Endothelial cell of hepatic sinusoid (primary cell): ENCODE data around the gene UBAP2L.

Source experiments
- in situ Hi-C: cut with HindIII; loops from 2 replicates; pipeline ENCODE4 v1.10.0; 2017; ENCODE audit warnings: low sequenced_read_pairs

The UBAP2L gene, protein sequence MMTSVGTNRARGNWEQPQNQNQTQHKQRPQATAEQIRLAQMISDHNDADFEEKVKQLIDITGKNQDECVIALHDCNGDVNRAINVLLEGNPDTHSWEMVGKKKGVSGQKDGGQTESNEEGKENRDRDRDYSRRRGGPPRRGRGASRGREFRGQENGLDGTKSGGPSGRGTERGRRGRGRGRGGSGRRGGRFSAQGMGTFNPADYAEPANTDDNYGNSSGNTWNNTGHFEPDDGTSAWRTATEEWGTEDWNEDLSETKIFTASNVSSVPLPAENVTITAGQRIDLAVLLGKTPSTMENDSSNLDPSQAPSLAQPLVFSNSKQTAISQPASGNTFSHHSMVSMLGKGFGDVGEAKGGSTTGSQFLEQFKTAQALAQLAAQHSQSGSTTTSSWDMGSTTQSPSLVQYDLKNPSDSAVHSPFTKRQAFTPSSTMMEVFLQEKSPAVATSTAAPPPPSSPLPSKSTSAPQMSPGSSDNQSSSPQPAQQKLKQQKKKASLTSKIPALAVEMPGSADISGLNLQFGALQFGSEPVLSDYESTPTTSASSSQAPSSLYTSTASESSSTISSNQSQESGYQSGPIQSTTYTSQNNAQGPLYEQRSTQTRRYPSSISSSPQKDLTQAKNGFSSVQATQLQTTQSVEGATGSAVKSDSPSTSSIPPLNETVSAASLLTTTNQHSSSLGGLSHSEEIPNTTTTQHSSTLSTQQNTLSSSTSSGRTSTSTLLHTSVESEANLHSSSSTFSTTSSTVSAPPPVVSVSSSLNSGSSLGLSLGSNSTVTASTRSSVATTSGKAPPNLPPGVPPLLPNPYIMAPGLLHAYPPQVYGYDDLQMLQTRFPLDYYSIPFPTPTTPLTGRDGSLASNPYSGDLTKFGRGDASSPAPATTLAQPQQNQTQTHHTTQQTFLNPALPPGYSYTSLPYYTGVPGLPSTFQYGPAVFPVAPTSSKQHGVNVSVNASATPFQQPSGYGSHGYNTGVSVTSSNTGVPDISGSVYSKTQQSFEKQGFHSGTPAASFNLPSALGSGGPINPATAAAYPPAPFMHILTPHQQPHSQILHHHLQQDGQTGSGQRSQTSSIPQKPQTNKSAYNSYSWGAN

DNA sequence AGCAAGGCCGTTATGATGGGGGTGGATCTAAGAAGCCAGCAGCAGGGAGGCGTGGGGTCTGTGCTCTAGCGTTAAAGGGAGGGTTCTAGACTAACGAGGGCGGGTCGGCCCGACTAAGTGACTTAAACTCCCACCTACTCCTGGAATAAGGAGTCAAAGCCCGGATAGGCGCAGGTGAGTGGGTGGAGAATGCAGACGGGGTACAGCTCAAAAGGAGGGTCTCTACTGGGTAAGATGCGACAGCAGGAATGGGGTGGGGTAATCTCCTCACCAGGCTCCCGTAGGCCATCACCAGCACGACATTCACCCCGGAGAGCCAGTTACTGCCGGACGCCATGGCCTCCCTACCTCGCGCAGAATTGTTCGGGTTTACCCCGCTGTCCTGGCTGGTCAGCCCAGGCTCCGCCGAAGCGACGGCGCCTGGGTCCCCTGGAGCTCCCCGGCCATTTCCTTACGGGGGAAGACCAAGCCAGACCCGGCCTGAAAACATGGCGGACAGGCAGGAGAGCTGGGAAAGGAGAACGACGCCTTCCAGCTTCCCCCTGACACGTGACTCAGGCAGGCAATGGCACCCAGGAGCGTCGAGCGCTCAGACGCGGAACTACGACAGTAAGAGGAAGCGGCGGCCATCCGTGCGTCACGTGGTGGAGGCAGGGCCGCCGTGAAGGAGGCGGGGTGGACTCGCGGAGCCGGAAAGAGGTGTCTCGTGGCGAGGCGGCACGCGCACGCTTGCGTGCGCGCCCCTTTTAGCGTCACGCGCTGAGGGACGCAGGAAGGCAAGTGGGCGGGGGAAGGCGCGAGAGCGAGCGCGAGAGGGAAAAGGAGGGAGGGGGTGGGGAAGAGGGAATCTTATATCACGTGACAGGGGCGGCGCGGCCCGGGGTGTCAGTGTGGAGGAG, at the start of gene UBAP2L:
Gene UBAP2L, plus strand, starts transcription at position 885 of the 899 bp plus-strand sequence. CDS start 4,169 bp downstream, outside the sequence.
- in situ Hi-C loops: no loop called here

DNA sequence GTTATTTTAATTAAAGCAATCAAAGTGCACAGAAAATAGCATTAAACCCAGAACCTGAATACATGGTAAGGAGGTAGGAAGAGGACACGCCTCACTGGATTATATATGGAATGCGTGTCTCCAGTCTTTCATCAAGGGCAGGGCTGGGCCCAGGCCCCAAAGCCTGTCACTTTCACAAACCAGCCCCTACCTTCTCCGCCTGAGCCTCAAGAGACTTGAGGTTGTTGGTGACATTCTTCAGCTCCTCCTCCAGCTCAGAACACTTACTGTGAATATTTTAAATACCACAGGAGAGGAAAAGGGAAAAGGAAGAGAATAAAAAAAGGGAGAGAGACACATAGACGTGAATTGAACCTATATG, 49.6 kb upstream of the UBAP2L start:
- in situ Hi-C loops: no loop called here

DNA sequence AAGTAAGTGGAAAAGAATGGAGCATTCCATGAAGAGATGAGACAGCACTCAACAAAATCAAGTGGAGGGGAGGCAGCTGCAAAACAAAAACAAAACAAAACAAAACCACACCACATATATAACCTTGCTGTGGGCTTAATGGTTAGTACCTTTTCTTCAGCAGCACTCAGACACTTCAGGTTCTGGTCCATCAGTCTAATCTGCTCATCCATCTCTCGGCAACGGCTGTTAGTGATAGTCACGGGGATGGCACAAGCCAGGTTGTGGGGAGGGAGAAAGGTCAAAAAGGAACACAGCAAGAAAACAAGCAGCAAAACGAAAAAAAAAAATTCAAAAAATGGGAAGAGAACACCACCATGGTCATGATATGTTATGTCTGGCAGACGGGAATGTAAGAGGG, 48.9 kb upstream of the UBAP2L start:
- in situ Hi-C loops: no loop called here

DNA sequence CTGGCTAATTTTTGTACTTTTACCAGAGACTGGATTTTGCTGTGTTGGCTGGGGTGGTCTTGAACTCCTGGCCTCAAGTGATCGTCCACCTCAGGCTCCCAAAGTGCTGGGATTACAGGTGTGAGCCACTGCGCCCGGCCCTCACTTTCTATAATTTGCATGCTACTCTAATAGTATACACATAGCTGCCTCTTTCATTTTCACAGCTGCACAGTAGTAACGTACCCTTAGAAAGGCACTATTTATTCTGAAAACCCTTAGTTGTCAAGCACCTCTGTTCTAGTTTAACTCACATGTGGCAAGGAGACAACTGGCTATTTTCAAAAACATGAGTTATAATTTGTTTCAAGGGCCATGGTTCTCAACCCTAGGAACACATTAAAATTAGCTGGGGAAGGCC, 46.1 kb upstream of the UBAP2L start:
- in situ Hi-C loops: no loop called here

DNA sequence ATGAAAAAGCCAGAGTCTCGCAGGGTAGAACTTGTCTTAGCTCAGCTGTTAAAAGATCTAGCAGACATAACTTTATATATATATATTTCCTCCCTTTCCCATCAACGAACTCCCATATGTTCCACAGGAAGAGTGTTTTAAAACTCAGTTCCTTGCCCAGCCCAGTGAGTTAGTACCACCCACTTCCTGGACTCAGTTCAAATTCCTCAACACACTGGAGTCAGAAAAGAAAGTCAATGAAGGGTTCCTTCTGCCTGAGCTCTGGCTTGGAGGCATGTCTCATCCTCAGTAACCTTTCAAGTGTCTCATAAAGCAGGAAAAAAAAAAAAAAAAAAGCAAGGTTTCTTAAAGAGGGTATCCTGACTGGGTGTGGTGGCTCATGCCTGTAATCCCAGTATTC, 44.4 kb upstream of the UBAP2L start:
- in situ Hi-C loops: no loop called here

DNA sequence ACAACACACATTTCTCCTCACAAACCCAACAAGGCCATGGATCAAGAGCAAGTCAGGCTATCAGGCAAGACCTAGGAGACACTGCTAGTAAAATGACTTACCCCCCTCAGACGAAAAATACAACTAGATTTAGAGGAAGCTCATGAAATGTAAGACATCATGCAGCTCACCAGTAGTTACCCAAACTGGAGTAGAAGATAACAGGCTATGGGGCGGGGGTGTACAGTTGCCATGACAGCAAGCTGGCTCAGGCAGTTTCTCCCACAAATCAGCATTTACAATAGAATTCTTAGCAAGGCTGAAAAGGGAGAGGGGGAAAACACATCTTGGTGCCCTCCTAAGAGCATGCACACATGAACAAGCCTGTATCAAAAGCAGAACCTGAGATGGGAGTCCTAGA, 42.7 kb upstream of the UBAP2L start:
- in situ Hi-C loops: no loop called here

DNA sequence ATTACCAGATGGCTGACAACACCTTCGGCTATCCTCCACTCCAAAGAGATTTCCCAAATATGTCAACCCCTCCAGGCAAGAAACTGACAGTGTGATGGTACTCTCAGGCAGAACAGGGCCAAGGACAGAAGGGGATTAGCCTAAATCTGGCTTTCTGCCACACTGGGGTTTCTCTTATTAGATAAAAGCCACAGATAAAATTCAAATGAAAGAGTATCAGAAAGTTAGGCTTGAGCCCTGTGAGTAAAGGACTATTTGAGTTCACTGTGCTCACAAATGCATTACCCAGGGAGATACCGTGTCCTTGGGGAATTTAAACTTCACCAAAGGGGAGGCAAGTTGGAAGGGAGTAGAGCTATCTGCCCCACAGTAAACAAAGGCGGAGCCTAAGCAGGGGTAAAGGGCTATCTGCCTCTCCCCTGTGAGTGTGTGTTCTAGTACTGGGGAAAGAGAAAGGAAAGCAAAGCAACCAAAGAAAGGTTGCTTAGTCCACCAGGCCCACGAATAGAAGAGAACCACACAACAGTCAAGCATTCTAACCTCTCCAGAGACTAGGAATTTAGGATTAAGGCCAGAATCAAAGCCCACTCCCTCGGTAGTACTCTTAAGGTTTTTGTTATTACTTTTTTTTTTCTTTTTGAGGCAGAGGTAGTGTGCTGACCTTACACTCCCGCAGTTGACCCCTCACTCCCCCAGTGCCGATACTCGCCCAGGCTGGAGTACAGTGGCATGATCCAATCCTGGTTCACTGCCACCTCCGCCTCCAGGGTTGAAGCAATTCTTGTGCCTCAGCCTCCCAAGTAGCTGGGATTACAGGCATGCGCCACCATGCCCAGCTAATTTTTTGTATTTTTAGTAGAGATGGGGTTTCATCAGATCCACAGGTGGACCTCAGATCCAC, 41.6 kb upstream of the UBAP2L start:
- in situ Hi-C loops: no loop called here

DNA sequence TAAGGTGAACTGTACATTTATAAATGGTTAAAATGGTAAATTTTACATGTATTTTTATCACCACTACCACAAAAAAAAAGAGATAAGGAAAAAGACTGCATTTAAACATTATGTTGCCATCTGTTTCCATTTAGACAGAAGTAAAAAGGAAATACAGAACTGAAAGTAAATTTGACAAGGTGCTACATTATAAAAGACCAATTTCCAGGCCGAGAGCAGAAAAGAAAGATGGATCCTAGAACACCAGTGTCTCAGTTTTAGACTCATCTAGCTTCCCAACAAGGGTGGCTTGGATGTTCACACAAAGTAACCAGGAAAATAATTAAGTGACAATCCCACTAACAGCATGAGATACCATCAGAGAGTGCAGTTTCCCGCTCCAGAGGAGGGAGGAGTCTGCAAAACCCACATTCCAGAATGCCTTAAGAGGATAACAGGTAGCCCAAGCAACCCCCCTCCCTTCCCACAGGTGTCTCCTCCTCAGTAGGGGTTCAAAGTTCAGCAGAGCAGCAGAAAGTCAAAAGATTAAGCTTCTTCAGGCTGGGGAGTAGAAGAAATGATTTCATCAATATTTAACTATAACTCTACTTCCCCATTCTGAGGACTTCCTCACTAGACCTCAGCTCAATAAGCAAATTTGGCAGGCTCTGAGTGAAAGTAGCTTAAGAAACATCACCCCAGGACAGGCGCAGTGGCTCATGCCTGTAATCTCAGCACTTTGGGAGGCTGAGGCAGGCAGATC, 40.6 kb upstream of the UBAP2L start:
- in situ Hi-C loops: no loop called here

DNA sequence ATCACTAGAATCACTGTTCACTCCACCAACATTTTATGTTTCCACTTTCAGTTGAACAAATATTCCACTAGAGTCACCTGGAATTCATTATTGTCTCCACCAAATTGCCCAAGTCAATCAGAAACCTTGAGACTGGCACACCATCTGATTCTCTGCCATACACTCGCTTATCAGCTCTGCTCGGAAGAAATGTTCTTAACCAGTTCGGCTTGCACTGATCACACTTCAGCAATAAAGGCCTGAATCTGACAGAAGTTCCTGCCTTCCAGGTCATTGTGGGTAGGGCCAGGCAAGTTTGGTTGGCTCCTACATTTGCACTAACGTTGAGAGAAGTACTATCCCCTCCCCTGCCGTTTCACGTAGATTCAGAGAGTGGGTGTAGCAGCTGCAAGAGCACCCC, 38.8 kb upstream of the UBAP2L start:
- in situ Hi-C loops: no loop called here

DNA sequence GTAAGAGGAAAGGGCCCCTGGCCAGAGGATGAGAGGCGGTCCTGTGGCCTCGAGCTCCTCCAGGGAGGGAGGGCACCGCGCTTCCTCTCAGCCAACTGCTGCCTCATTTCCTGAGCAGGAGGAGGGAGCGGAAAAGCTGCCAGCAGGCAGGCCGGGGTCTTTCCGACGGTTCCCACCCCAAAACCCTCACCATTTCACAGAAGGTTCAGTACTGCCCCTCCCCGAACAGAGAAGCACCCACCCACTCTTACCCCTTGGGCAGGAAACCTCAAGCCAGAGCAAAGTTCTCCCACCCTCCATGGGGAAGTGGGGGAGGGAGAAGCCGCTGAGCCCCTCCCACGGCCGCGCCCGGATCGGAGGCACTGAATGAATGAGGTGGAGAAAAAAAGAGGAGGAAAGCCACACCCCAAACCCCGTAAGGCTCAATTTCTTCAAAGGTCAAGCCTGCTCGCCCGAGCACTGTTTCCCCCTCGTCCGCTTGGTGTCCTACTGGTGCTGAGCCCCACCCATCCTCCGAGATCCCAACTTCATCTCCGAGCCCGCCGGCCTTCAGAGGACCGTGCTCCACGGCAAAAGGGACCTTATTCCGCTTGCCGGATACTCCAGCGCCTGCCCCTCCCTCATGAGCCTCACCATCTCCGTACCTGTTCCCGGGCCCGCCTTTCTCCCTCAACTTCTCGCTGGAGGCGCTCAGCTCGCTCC, 38.3 kb upstream of the UBAP2L start:
- in situ Hi-C loops: no loop called here

DNA sequence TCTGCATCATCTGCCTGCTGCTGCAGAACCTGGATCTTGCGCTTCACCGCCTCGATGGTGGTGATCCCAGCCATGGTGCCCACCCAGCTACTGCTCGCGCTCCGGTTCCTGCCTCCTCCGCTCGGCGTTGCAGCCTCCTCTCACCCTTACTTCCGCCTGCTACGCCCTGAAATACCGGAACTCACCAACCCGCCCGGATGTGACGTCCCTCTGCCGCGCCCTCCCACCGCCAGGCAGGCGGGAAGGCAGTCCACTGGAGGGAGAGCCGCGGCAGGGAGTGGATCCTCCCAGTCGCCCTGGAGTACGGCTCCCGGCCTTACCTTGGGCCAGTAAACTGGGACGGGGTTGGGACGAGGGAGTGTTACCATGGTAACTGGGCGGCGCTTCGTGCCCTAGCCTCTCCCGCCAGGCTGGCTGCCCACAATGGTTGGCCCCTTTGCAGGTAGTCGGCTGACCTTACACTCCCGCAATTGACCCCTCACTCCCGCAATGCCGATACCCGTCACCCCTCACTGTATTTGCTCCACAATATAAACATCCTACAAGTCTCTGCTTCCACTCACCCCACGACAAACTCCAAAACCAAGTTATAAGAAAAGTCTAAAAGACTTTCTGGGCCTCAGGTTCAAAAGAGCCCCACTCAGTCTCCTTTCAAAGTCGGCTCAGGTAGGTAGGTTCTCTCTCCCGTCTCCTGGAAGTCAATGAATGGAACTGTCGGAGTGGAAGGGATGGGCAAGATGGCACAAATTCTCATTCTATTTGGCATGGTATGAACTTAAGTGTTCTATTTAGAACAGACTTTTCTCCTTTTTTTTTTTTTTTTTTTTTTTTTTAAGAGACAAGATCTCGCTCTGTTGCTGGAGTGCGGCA, 37.5 kb upstream of the UBAP2L start:
- in situ Hi-C loops: no loop called here

DNA sequence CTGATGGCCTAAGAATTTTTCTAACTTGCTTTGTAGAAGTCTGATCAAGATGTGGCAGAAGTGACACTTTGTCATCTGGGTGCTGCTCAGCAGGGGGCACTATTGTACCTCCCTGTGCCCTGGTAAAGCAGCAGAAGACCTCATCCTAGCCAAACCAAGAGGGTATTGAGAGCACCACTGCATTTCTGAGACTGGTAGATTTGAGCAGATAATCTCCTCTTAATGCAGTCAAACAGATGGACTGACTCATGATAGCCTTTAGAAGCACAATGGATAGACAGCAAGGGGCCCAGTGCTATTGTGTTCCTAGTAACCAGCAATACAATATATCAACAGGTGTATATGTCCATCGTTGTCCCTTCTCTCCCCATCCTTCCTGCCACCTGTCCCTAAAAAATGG, 34.6 kb upstream of the UBAP2L start:
- in situ Hi-C loops: no loop called here

DNA sequence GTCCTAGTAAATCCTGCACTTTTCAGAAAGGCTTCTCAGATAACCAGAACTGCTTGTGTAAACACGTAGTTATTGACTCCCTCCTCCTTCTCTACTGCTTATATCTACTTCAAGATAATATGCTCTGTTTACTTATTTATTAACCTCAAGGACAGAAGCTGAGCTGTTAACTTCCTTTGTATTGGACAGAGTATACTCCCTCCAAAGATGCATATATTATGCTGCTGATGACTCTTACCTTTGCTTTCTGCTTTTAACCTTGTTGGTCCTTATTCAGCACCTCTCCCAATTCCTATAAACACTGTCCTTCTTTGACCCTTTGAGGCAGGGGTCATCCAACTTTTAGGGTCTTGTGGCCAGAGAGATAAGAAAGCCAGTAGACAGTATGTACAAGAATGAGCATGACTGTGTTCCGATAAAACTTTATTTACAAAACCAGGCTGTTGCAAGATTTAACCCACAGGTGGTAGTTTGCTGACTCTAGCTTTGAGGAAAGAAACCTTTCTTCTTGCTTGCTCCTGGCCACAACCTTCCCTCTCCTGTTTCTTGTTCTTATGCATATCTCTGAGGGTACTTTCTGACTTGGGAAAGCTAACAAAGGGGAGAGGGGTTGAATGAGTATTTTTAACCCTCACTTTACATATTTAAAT, 33.8 kb upstream of the UBAP2L start:
- in situ Hi-C loops: no loop called here

DNA sequence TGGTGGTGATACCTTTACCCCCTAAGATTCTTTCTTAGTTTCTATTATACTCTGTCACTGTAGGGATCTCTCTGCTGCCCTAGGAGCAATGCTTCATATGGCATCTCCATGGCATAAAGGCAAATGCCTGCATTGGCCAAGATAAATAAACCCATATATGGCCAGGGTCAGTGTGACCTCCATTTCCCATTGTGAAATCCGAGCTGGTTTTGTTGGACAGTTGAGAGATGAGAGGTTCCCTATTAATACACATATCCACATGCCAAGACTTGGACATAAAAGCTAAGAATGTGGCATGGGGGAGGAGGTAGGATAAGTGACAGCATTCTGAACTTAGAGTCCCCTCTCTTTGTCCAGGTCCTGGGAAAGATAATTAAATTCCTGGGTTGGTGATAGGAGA, 30.2 kb upstream of the UBAP2L start:
- in situ Hi-C loops: no loop called here

DNA sequence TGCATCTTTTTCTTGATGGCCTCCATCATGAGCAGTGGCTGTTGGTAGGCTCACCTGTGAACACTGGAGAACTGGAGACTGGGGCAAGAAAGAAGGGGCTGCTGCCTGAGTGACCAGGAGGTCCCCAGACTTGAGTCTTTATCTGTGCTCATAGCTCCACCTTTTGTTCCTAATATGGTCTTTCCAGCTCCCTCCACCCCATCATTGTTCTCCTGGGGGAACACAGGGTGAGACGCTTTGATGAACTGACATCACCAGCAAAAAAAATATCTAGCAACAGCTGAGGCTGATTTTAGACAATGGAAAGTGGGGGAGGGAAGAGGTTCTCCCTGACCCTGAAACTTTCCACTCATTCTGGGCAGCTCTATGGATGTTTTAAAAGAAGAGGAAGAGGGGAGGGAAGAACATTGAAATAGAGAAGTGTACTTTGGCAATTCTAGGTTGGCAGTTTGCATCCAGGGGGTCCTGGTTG, 28.7 kb upstream of the UBAP2L start, which contains the start of gene TPM3:
Gene TPM3, minus strand, starts transcription at position 111 of the 472 bp plus-strand sequence. Its CDS starts 82 bp downstream, at position 29.
- in situ Hi-C loops: no loop called here

DNA sequence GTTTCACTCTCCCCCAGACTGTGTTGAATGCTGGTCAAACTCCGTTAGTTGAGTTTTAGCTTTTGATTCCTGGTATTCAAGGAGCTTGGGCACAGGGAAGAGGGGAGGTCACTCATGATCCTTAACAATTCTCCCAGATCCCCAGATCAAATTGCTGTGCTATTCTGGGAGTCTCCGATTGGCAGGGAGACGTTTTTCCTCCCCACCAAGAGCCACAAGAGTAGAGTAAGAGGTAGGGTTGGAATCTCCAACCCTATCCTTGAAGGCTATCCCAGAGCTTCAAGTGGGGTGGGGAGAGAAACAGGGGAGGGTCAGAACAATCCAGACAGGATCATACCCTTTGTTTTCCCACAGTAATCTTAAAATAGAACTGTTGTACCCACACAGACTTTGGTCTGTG, 28.3 kb upstream of the UBAP2L start:
- in situ Hi-C loops: no loop called here

DNA sequence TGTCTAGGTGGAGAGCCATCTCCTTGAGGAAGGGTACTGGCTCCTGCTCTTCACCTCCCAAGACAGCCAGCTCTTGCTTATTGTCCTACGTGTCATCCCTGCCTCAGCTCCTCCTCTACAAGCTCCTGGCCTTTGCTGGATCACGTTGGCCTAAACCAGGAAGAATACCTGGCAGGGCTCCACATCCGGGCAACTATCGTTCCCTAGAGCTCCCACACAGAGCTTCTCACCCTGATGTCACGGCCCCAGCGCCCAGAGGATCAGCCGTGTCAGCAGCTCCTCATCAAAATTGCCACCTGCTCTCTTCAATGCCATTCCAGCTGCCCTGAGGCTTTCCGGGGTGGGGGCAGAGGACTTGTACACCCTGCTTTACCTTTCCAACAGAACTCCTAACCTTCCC, 26.9 kb upstream of the UBAP2L start:
- in situ Hi-C loops: no loop called here
